GM21390 (cell line): Measurements from ENCODE around the gene NINJ2.
"Not testable (repeated sequence)": the region's sequence is repeated elsewhere in the genome, so short reads cannot be mapped to it uniquely, and the experiment has no call there.

Experiments
- ATAC-seq: cut with Tn5 transposase; IDR thresholded peaks from one replicate; pipeline ENCODE4 v1.9.1; 2021; ENCODE audit not compliant: unreplicated experiment

NINJ2 gene

GRCh38 chr12:642633-643474 lies 20.4 kb downstream of the NINJ2 start:
- peak; percentile 70 for ATAC-seq

GRCh38 chr12:641321-641720 lies 21.9 kb downstream of the NINJ2 start:
- not testable (repeated sequence) for ATAC-seq

GRCh38 chr12:640773-641172 lies 22.5 kb downstream of the NINJ2 start:
- no peak for ATAC-seq

- no peak for ATAC-seq
These were observed 23.3 kb downstream of the NINJ2 start for GRCh38 chr12:639988-640387.

- no peak for ATAC-seq
These were observed 23.7 kb downstream of the NINJ2 start for GRCh38 chr12:639566-639965.

GRCh38 chr12:638953-639557 lies 24.2 kb downstream of the NINJ2 start:
- no peak for ATAC-seq

GRCh38 chr12:636632-637031 lies 26.6 kb downstream of the NINJ2 start:
- no peak for ATAC-seq

- ATAC-seq, result no peak
These were observed 29.5 kb downstream of the NINJ2 start for GRCh38 chr12:633731-634130.

GRCh38 chr12:632102-632696 lies 31.0 kb downstream of the NINJ2 start:
- ATAC-seq, result no peak

GRCh38 chr12:630656-631632 lies 32.3 kb downstream of the NINJ2 start:
- ATAC-seq, result peak; percentile 83

GRCh38 chr12:628742-629078 lies 34.5 kb downstream of the NINJ2 start:
- ATAC-seq, result not testable (repeated sequence)

GRCh38 chr12:627863-628741 lies 35.1 kb downstream of the NINJ2 start:
- ATAC-seq, result no peak

GRCh38 chr12:627285-627684 lies 36.0 kb downstream of the NINJ2 start:
- no peak for ATAC-seq

- ATAC-seq, result no peak
These were observed 37.2 kb downstream of the NINJ2 start for GRCh38 chr12:625998-626397.

GRCh38 chr12:623865-624372 lies 39.3 kb downstream of the NINJ2 start:
- no peak for ATAC-seq

GRCh38 chr12:623172-623864 lies 39.9 kb downstream of the NINJ2 start:
- no peak for ATAC-seq

GRCh38 chr12:622416-622815 lies 40.8 kb downstream of the NINJ2 start:
- ATAC-seq, result no peak

- ATAC-seq, result no peak
These were observed 43.9 kb downstream of the NINJ2 start for GRCh38 chr12:619346-619745.

GRCh38 chr12:618605-619004 lies 44.6 kb downstream of the NINJ2 start:
- ATAC-seq, result no peak
